Ascending aorta (tissue), 2 donors: ENCODE data around the gene PRUNE2. TPM values are rescaled to one million over a fixed set of nuclear protein-coding genes. Genes with fewer than 3 reads are reported as not detected.

Source experiments
- DNase-seq, 2 donors: peaks; one replicate each; pipeline ENCODE4 v3.0.0-alpha.2; 2019; ENCODE audit warnings: low spot score in 2 of 2
- H3K27ac ChIP-seq, 2 donors: fragments of 200-600 bp; sonication (generic); one replicate each; pipeline ENCODE4 v1.5.1; 2016 to 2017; ENCODE audit warnings: mild to moderate bottlenecking in 1 of 2
- H3K27me3 ChIP-seq: fragments of 200-600 bp; sonication (generic); one replicate; pipeline ENCODE4 v1.5.1; 2017
- H3K36me3 ChIP-seq, 2 donors: fragments of 200-600 bp; sonication (generic); one replicate each; pipeline ENCODE4 v1.5.1; 2016
- H3K4me1 ChIP-seq, 2 donors: fragments of 200-600 bp; sonication (generic); one replicate each; pipeline ENCODE4 v1.5.1; 2016 to 2017; ENCODE audit warnings: mild to moderate bottlenecking in 1 of 2
- H3K4me3 ChIP-seq, 2 donors: fragments of 200-600 bp; sonication (generic); one replicate each; pipeline ENCODE4 v1.5.1; 2016 to 2017; ENCODE audit warnings: mild to moderate bottlenecking in 1 of 2
- H3K9me3 ChIP-seq, 2 donors: fragments of 200-600 bp; sonication (generic); one replicate each; pipeline ENCODE4 v1.5.1; 2016
- CTCF ChIP-seq, 3 experiments: fragments of 200-600 bp in 2 of 3; fragments of 450-650 bp in 1 of 3; sonication (generic) in 2 of 3; IDR thresholded peaks; one replicate each; pipeline ENCODE4 v1.5.1; 2016 to 2019; ENCODE audit warnings: antibody characterized with exemption in 3 of 3, mild to moderate bottlenecking in 1 of 3, moderate library complexity in 1 of 3
- intact Hi-C: fragments of 100-400 bp; cut with DNase I; formaldehyde crosslinking; loops from one replicate; pipeline ENCODE4 v1.15.1; 2023
- total RNA-seq: library from RNA; depleted of rRNA; stranded (reverse); fragments of >200 nt; gene quantifications from one replicate; pipeline ENCODE4 v1.1.0, GENCODE V29; 2016

Gene PRUNE2
- total RNA-seq, 1 donor from 2014 or later: 200 TPM

- no peak for DNase-seq
- no peak for TF ChIP-seq CTCF (IDR thresholded peaks at IDR 0.05)
- no peaks in the 10 kb centered on the region for H3K9me3 ChIP-seq
- no peaks in the 10 kb centered on the region for H3K27me3 ChIP-seq
- peaks cover 8 to 26% of the 10 kb centered on the region in 2 donors for H3K4me1 ChIP-seq
- intact Hi-C loops: loop anchor here (5.0 kb wide), 1 partner anchor 301 kb away; no protein-coding TSS in a partner anchor
- no peak overlapping the region for H3K27ac ChIP-seq
- H3K36me3 ChIP-seq: peaks cover 39 to 68% of the 10 kb centered on the region in 2 donors
- H3K4me3 ChIP-seq: no peak overlapping the region
These were observed 202.6 kb downstream of the PRUNE2 start for GRCh38 chr9:76703270-76703669.

DNA sequence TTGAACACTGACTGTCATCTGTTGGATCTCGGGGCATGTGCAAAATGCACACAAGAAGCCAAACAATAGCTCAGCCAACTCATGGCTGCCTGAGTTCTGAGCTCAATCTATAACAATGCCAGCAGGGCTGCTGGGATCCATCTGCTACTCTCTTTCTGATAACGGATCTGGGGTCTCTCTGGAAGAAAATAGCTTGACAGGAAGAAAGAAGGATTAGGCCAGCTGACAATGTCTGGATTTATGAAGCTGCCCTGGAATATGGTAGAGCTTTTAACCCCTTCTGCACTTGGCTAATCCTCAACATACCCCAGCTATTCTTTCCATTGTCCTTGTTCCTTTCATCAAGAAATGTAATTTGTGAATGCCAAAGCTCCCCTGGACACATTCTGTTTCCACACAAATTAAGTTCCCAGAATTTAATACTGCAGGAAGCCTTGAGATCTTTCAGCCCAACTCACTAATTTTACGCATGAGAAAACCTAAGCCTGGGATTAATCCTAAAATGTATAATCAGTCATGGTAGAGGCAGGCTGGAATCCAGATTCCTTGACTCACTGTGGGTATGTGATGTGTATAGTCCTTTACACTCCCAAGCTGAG, 204.4 kb downstream of the PRUNE2 start:
- DNase-seq: no peak
- peaks cover 8 to 26% of the 10 kb centered on the region in 2 donors for H3K4me1 ChIP-seq
- H3K4me3 ChIP-seq: no peak overlapping the region
- peaks cover 25 to 56% of the 10 kb centered on the region in 2 donors for H3K36me3 ChIP-seq
- H3K27me3 ChIP-seq: no peaks in the 10 kb centered on the region
- no peaks in the 10 kb centered on the region for H3K9me3 ChIP-seq
- intact Hi-C loops: loop anchor here (5.0 kb wide), 1 partner anchor 299 kb away; no protein-coding TSS in a partner anchor
- peak overlapping the region; percentile 14 to 47 for H3K27ac ChIP-seq
- no peak for TF ChIP-seq CTCF (IDR thresholded peaks at IDR 0.05)

- no peak for DNase-seq
- no peaks in the 10 kb centered on the region for H3K27me3 ChIP-seq
- H3K4me3 ChIP-seq: no peak overlapping the region
- intact Hi-C loops: loop anchor here (5.0 kb wide), 1 partner anchor 299 kb away; no protein-coding TSS in a partner anchor
- TF ChIP-seq CTCF (IDR thresholded peaks at IDR 0.05): no peak
- peaks cover 19 to 50% of the 10 kb centered on the region in 2 donors for H3K36me3 ChIP-seq
- H3K9me3 ChIP-seq: no peaks in the 10 kb centered on the region
- H3K27ac ChIP-seq: peak overlapping the region; percentile 28 to 36
- H3K4me1 ChIP-seq: peaks cover 8 to 26% of the 10 kb centered on the region in 2 donors
These were observed 205.0 kb downstream of the PRUNE2 start for GRCh38 chr9:76700916-76701315.

DNA sequence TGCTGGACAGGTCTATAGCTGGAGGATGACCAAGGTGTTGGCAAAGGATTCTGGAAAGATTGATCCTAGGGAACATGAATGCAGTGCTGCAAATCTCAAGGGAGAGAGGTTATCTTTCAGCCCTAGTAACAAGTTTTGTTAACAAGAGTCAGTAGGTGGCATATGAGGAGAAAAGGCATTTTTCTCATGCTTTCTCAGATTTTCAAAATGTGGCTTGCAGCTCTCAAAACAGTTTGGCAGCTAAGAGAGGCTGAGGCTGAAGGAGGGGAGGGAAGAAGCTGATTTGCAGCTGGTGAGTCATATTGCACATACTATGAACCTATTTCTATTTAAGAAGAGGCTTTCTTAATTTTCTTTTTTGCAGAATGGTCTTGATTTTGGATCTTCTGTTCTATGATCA, 205.9 kb downstream of the PRUNE2 start:
- DNase-seq: no peak
- H3K27ac ChIP-seq: peak overlapping the region; percentile 28 to 36
- H3K4me3 ChIP-seq: no peak overlapping the region
- H3K27me3 ChIP-seq: no peaks in the 10 kb centered on the region
- no peaks in the 10 kb centered on the region for H3K9me3 ChIP-seq
- TF ChIP-seq CTCF (IDR thresholded peaks at IDR 0.05): no peak
- peaks cover 8 to 26% of the 10 kb centered on the region in 2 donors for H3K4me1 ChIP-seq
- H3K36me3 ChIP-seq: peaks cover 9 to 41% of the 10 kb centered on the region in 2 donors
- intact Hi-C loops: loop anchor here (5.0 kb wide), 1 partner anchor 298 kb away; no protein-coding TSS in a partner anchor

GRCh38 chr9:76697554-76697953, 208.4 kb downstream of the PRUNE2 start:
- H3K4me1 ChIP-seq: peaks cover 8 to 26% of the 10 kb centered on the region in 2 donors
- no peak overlapping the region for H3K27ac ChIP-seq
- no peak overlapping the region for H3K4me3 ChIP-seq
- peaks cover 0 to 18% of the 10 kb centered on the region in 2 donors for H3K36me3 ChIP-seq
- H3K9me3 ChIP-seq: no peaks in the 10 kb centered on the region
- no peak for DNase-seq
- intact Hi-C loops: no loop called here
- TF ChIP-seq CTCF (IDR thresholded peaks at IDR 0.05): no peak
- H3K27me3 ChIP-seq: no peaks in the 10 kb centered on the region
